C4-2B (cell line): Measurements from ENCODE around the gene ZRANB2.

Experiments used
- H3K27ac ChIP-seq: fragments of 450-650 bp; 2 replicates; pipeline ENCODE4 v1.5.1; 2017
- ZFX ChIP-seq: fragments of 450-650 bp; IDR thresholded peaks from 2 replicates; pipeline ENCODE4 v1.6.1; 2017
- TF ChIP-seq, protein P1 (sequence below): fragments of 450-650 bp; conservative IDR thresholded peaks from 2 replicates; pipeline ENCODE4 v1.5.1; 2017; ENCODE audit warnings: mild to moderate bottlenecking

Gene ZRANB2

DNA sequence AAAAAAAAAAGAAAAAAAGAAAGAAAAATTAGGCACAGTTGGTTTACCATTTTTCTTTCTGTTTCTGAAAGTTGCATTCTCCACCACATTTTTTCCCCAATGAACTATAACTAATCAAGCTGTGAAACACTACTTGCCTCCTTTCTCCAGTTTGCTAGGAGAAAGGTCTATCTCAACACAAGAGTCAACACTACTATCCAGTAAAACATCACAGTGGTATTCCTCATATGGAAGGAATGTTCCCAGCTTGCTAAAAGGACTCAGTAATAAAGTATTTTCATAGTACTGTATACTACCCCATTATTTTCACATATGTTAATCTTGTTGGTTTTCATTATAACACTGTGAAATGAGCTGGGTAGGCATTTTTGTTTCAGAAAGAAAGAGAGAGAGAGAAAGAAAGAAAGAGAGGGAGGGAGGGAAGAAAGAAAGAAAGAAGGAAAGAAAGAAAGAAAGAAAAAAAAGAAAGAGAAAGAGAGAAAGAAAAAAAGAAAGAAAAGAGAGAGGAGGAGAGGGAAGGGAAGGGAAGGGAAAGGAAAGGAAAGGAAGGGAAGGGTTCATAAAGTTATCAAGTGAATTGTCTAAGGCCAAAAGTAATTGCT lies 41.1 kb downstream of the ZRANB2 start:
- no peak overlapping the region for H3K27ac ChIP-seq
- no peak for TF ChIP-seq ZFX
- TF ChIP-seq, protein P1, sequence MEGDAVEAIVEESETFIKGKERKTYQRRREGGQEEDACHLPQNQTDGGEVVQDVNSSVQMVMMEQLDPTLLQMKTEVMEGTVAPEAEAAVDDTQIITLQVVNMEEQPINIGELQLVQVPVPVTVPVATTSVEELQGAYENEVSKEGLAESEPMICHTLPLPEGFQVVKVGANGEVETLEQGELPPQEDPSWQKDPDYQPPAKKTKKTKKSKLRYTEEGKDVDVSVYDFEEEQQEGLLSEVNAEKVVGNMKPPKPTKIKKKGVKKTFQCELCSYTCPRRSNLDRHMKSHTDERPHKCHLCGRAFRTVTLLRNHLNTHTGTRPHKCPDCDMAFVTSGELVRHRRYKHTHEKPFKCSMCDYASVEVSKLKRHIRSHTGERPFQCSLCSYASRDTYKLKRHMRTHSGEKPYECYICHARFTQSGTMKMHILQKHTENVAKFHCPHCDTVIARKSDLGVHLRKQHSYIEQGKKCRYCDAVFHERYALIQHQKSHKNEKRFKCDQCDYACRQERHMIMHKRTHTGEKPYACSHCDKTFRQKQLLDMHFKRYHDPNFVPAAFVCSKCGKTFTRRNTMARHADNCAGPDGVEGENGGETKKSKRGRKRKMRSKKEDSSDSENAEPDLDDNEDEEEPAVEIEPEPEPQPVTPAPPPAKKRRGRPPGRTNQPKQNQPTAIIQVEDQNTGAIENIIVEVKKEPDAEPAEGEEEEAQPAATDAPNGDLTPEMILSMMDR, result no peak

DNA sequence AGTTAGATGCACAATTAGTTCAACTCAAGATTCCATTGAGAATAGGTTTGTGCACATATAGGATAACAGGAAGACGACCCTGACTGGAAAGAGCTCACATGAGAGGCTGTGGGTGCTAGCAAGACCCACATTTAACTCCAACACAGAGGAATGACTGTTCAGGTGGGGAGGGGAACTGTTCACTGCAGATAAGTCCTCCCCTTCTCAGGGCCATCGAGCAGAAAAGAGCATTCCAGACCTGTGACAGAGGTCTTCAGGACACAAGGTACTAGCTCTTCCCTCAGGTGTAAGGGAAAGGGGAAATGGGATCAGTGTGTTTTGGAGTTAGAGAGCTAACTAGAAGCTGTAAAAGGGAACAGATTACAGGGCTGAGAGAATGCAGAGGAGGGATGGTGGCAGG lies 41.9 kb downstream of the ZRANB2 start:
- H3K27ac ChIP-seq, result no peak overlapping the region
- TF ChIP-seq, protein P1, result no peak
- TF ChIP-seq ZFX, result no peak

DNA sequence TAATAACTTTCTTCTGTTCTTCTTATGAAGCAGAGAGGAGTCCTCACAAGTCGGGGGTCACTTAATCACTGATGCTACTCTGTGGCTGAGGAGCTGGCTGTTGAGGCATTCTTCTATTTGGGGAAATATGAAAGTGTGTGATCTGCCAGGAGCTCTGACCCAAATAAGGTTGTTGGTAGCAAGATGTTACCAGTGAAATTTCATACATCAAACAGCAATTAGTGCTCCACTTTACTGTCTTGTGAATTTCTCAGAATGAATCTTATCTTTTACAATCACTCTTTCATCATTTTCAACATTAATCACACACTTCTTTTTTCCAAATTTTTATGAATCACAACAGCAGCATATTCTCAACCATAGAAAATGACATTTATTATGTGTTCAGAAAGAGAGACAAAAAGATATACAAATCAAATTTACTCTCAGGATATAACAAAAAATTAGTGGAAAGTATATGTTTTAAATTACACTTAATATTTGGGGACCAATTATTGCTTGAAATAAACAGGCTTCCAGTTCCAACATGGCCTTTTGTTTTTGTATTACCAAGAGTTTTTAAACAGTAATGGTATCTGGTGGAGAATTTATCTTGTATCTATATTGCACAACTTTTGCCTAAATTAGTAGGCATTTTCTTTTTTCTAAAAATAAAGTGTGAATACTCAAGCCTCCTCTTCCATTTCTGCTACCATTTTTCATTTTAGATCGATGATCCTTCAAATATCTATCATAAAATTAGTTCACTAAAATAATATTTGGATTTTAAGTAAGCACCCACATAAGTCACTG lies 42.8 kb downstream of the ZRANB2 start:
- TF ChIP-seq, protein P1, result no peak
- no peak for TF ChIP-seq ZFX
- H3K27ac ChIP-seq, result no peak overlapping the region

DNA sequence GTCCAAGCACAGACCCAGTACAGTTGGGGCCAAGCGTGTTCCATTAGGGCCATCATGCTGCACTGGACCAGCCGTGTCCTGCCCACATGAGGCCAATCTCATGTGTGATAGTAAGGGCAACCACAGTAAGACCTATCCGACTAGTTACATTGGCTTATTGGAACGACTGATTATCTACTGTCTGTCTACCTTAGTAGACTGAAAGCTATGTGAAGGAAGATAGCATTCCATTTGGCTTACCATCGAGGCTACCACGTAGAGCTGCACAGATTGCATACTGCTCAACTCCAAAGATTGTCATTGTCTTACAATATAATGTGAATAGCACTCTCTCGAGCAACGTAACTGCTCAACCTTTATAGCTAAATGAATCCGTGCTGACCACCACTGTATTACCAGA lies 43.8 kb downstream of the ZRANB2 start:
- no peak overlapping the region for H3K27ac ChIP-seq
- TF ChIP-seq, protein P1, result no peak
- no peak for TF ChIP-seq ZFX

DNA sequence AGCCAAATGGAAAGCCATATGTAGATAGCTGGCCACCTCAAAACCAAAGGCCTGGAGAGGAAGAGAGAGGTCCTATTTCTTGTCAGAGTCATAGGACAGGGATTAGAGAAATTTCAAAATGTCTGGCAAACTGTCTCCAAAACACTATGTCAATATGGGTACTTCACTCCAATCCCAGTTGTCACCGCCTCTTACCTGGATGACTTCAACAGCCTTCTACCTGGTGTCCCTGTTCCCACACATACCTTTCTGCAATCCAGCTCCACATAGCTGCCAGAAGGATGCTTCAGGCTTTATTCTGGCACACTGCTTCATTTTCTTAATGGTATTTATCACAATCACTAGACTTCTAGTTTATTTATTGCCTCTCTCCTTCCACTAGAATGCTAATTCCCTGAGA lies 47.7 kb downstream of the ZRANB2 start:
- no peak overlapping the region for H3K27ac ChIP-seq
- no peak for TF ChIP-seq ZFX
- TF ChIP-seq, protein P1, result no peak

DNA sequence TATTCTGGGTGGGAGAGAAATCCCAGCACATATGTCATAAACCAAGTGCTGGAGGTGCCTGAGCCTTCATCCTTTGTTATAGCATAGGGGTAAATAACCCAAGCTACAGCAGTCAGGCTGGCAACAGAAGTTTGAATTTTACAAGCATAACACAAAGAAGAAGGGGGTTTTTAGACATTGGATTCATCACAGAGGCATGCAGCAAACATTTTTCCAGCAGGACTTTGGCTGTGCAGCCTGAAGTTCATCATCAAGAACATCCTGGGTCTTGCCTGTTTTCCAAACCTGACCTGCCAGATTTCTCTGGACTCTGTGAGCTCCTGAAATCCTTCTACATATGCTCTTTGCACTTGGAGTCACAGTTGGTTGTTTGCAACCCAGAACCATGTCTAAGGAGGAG lies 49.4 kb downstream of the ZRANB2 start:
- no peak overlapping the region for H3K27ac ChIP-seq
- no peak for TF ChIP-seq ZFX
- TF ChIP-seq, protein P1, result no peak

DNA sequence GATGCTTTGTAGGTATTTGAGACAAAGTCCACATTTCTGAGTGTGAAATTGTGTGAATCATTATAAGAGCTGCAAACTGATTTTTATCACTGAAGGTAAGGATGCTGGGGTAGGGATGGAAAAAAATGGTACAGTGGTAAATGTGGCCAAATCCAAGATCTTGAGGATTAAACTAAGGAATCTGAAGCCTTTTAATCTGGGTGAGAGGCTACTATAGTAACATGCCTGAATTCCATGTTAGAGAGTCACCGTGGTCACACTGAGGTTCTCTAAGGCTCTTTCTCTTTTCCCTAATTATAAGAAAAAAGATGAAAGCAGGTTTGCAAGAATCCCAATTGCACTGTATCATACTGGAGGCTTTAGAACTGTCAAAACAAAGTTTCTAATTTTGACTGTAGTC lies 50.8 kb downstream of the ZRANB2 start:
- TF ChIP-seq ZFX, result no peak
- TF ChIP-seq, protein P1, result no peak
- H3K27ac ChIP-seq, result no peak overlapping the region
